Activated CD8-positive, alpha-beta memory T cell treated with anti-CD3 and anti-CD28 coated beads, Interleukin-2, amount 50 U/mL, for 48 hours (primary cell): Measurements from ENCODE around the gene PPP1R12C.
A peak's percentile ranks its signal among the peaks of the same experiment; 100 is the strongest.

ENCODE experiments used
- DNase-seq: peaks from one replicate; pipeline ENCODE4 v3.0.0-alpha.2; 2020

The PPP1R12C gene

GRCh38 chr19:55041627-55042343 lies 75.7 kb downstream of the PPP1R12C start:
- peak; percentile 71 for DNase-seq

- no peak for DNase-seq
Measured at GRCh38 chr19:55041244-55041626, 76.2 kb downstream of the PPP1R12C start.
